Left ventricle myocardium inferior (tissue), 1 donor: ENCODE results near the gene CYB5B. TPM values are rescaled to one million over a fixed set of nuclear protein-coding genes. Genes with fewer than 3 reads are reported as not detected.

ENCODE experiments used
- DNase-seq: peaks from one replicate; pipeline ENCODE4 v3.0.0-alpha.2; 2020
- H3K27ac ChIP-seq: fragments of 200-600 bp; replicated peaks from 2 replicates; pipeline ENCODE4 v1.8.0; 2021
- H3K27me3 ChIP-seq: fragments of 200-600 bp; 2 replicates; pipeline ENCODE4 v1.8.0; 2021; ENCODE audit warnings: low read depth
- H3K36me3 ChIP-seq: fragments of 200-600 bp; 2 replicates; pipeline ENCODE4 v1.8.0; 2021
- H3K4me1 ChIP-seq: fragments of 200-600 bp; 2 replicates; pipeline ENCODE4 v1.8.0; 2021
- H3K4me3 ChIP-seq: fragments of 200-600 bp; 2 replicates; pipeline ENCODE4 v1.8.0; 2021; ENCODE audit warnings: mild to moderate bottlenecking, moderate library complexity
- H3K9me3 ChIP-seq: fragments of 200-600 bp; replicated peaks from 2 replicates; pipeline ENCODE4 v1.8.0; 2021
- intact Hi-C: fragments of 100-400 bp; cut with micrococcal nuclease; formaldehyde crosslinking; loops from one replicate; pipeline ENCODE4 v1.11.0; 2022
- total RNA-seq: library from RNA; stranded (reverse); fragmentation: NEBNext Ultra II Directional; extraction: Animal tissue kit (Norgen Biotek cat#: 25700); gene quantifications from one replicate; pipeline ENCODE4 v1.2.1, GENCODE V29; 2021
- TF ChIP-seq, protein P1 (sequence below): fragments of 200-600 bp; IDR thresholded peaks from 2 replicates; pipeline ENCODE4 v1.8.0; 2021; ENCODE audit warnings: antibody characterized with exemption, mild to moderate bottlenecking, borderline replicate concordance
- donor health status: DM: no; HTN: yes; CAD: no; lungs with severe emphysema.

Gene CYB5B
- total RNA-seq, 1 donor from 2014 or later = 69.0 TPM

GRCh38 chr16:69477546-69477945 is 53.1 kb downstream of the CYB5B start:
- TF ChIP-seq, protein P1, sequence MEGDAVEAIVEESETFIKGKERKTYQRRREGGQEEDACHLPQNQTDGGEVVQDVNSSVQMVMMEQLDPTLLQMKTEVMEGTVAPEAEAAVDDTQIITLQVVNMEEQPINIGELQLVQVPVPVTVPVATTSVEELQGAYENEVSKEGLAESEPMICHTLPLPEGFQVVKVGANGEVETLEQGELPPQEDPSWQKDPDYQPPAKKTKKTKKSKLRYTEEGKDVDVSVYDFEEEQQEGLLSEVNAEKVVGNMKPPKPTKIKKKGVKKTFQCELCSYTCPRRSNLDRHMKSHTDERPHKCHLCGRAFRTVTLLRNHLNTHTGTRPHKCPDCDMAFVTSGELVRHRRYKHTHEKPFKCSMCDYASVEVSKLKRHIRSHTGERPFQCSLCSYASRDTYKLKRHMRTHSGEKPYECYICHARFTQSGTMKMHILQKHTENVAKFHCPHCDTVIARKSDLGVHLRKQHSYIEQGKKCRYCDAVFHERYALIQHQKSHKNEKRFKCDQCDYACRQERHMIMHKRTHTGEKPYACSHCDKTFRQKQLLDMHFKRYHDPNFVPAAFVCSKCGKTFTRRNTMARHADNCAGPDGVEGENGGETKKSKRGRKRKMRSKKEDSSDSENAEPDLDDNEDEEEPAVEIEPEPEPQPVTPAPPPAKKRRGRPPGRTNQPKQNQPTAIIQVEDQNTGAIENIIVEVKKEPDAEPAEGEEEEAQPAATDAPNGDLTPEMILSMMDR = no peak
- no peaks in the 10 kb centered on the region for H3K9me3 ChIP-seq
- H3K36me3 ChIP-seq = no peaks in the 10 kb centered on the region
- DNase-seq = no peak
- peaks cover 17% of the 10 kb centered on the region for H3K4me1 ChIP-seq
- intact Hi-C loops = no loop called here
- H3K27me3 ChIP-seq = no peaks in the 10 kb centered on the region
- H3K27ac ChIP-seq = peak overlapping the region; percentile 50
- H3K4me3 ChIP-seq = no peak overlapping the region

DNA sequence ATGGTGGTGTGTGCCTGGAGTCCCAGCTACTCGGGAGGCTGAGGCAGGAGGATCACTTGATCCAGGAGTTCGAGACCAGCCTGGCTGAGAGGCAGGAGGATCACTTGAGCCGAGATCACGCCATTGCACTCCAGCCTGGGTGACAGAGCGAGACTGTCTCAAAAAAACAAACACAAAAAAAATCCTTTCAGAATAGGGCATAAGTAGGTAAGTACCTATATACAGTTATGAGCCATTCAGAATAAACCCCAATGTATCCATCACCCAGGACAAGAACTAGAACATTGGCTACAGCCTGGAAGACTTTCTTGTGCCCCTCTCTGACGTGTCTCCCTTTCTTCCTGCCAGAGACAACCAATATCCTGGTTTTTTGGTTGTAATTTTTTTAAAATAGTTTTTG is 54.3 kb downstream of the CYB5B start:
- intact Hi-C loops = no loop called here

GRCh38 chr16:69479775-69480174 is 55.4 kb downstream of the CYB5B start:
- Histone ChIP-seq H3K27ac (no peak overlapping the region), H3K27me3 (no peaks in the 10 kb centered on the region), H3K36me3 (no peaks in the 10 kb centered on the region), H3K4me1 (peaks cover 26% of the 10 kb centered on the region), H3K9me3 (no peaks in the 10 kb centered on the region), H3K4me3 (no peak overlapping the region)
- DNase-seq = no peak
- intact Hi-C loops = no loop called here
- TF ChIP-seq, protein P1 = no peak

More for the DNA sequence above, 54.3 kb downstream of the CYB5B start:
- Histone ChIP-seq H3K4me1 (peaks cover 25% of the 10 kb centered on the region), H3K36me3 (no peaks in the 10 kb centered on the region), H3K9me3 (no peaks in the 10 kb centered on the region), H3K4me3 (no peak overlapping the region), H3K27ac (no peak overlapping the region), H3K27me3 (no peaks in the 10 kb centered on the region)
- TF ChIP-seq, protein P1 = no peak
- no peak for DNase-seq

- Histone ChIP-seq H3K9me3 (no peaks in the 10 kb centered on the region), H3K27me3 (no peaks in the 10 kb centered on the region), H3K27ac (peak overlapping the region; percentile 97), H3K36me3 (no peaks in the 10 kb centered on the region), H3K4me3 (peak overlapping the region; percentile 53), H3K4me1 (peaks cover 26% of the 10 kb centered on the region)
- peak; percentile 92 for DNase-seq
- TF ChIP-seq, protein P1 = peak; percentile 38
- intact Hi-C loops = no loop called here
Measured at GRCh38 chr16:69481901-69482341, 57.5 kb downstream of the CYB5B start.

DNA sequence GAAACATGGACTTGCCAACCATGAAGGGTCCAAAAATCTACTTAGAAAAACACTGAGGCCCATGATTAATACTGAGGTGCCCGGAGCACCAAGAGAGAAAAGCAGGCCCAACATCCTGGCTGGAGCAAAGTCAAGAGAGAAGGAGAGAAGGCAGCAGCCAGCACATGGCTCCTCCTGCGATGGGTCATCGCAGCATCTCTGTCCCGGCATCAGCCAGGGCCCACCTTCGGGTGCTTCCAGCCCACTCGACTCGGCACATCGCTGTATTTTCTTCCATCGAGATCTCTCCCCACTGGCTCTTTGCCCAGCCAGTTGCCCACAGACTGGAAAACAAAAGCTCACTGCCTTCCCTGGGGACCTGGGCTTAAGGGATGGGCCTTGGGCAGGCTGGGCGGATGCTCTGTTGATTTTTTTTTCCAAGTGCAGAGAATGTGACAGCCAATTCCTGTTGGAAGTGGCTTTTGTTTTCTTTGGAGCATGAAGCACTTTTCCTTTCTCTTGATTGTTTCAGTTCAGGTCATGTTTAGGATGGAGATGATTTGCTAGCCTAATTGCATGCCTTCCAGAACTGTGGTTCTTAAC is 58.1 kb downstream of the CYB5B start:
- no peaks in the 10 kb centered on the region for H3K9me3 ChIP-seq
- TF ChIP-seq, protein P1 = no peak
- intact Hi-C loops = no loop called here
- peak overlapping the region; percentile 53 for H3K4me3 ChIP-seq
- DNase-seq = peak; percentile 72
- peaks cover 26% of the 10 kb centered on the region for H3K4me1 ChIP-seq
- peak overlapping the region; percentile 97 for H3K27ac ChIP-seq
- no peaks in the 10 kb centered on the region for H3K36me3 ChIP-seq
- H3K27me3 ChIP-seq = no peaks in the 10 kb centered on the region
